IMR-90 (cell line): Measurements from ENCODE around the gene CAMTA1. TPM values are rescaled to one million over a fixed set of nuclear protein-coding genes. Genes with fewer than 3 reads are reported as not detected.

ENCODE experiments used
- ATAC-seq: fragments of 200-7000 bp; cut with Tn5 transposase; 2 replicates; pipeline ENCODE4 v1.9.1; 2020; ENCODE audit warnings: low read depth, mild to moderate bottlenecking, moderate library complexity
- BruUV-seq: library from RNA; stranded (reverse); fragments of 400-500 nt; replicated peaks from 2 replicates; lab custom pipeline; 2021; lab: Mats Ljungman, UMichigan
- CTCF ChIA-PET: fragments of 300-600 bp; formaldehyde crosslinking; extraction: SDS; loops from one replicate; lab custom pipeline; 2021; ENCODE audit warnings: antibody characterized with exemption; lab: Yijun Ruan, JAX
- POLR2A ChIA-PET: fragments of 300-600 bp; sonication (Branson Sonifier 250); formaldehyde crosslinking; loops from one replicate; lab custom pipeline; 2022; ENCODE audit warnings: antibody characterized with exemption; ENCODE audit not compliant: unreplicated experiment; lab: Charles Lee
- DNase-seq: peaks from one replicate; pipeline ENCODE4 v3.0.0; 2013
- H2AFZ ChIP-seq: replicated peaks from 2 replicates; pipeline ENCODE3; 2013; ENCODE audit warnings: low read length, mild to moderate bottlenecking; ENCODE audit not compliant: poor library complexity
- H2AK5ac ChIP-seq: 2 replicates; pipeline ENCODE4 v1.6.1; 2013; ENCODE audit warnings: low read depth, low read length, inconsistent platforms
- H2AK9ac ChIP-seq: replicated peaks from 2 replicates; pipeline ENCODE3; 2013; ENCODE audit warnings: mild to moderate bottlenecking, low read depth, low read length, moderate library complexity; ENCODE audit not compliant: poor library complexity
- H2BK120ac ChIP-seq: 2 replicates; pipeline ENCODE4 v1.6.1; 2013; ENCODE audit warnings: low read depth, low read length, inconsistent platforms
- H2BK15ac ChIP-seq: 3 replicates; pipeline ENCODE4 v1.6.1; 2013; ENCODE audit warnings: low read depth, low read length, inconsistent platforms
- H2BK20ac ChIP-seq: 2 replicates; pipeline ENCODE4 v1.6.1; 2013; ENCODE audit warnings: low read depth, mild to moderate bottlenecking, inconsistent platforms, low read length, moderate library complexity
- H2BK5ac ChIP-seq: 2 replicates; pipeline ENCODE4 v1.6.1; 2013; ENCODE audit warnings: mild to moderate bottlenecking, low read depth, low read length, inconsistent platforms; ENCODE audit not compliant: poor library complexity, severe bottlenecking
- H3K14ac ChIP-seq: replicated peaks from 2 replicates; pipeline ENCODE4 v1.6.1; 2013; ENCODE audit warnings: low read depth, low read length, inconsistent platforms
- H3K18ac ChIP-seq: 2 replicates; pipeline ENCODE4 v1.6.1; 2013; ENCODE audit warnings: low read depth, low read length, control low read depth
- H3K23ac ChIP-seq: 2 replicates; pipeline ENCODE4 v1.6.1; 2013; ENCODE audit warnings: low read depth, low read length, inconsistent platforms
- H3K27ac ChIP-seq: 2 replicates; pipeline ENCODE4 v1.5.1; 2013; ENCODE audit warnings: mild to moderate bottlenecking, control low read depth, low read length; ENCODE audit not compliant: insufficient read depth
- H3K27me3 ChIP-seq: 2 replicates; pipeline ENCODE4 v1.6.1; 2013; ENCODE audit warnings: low read length; ENCODE audit not compliant: control insufficient read depth, insufficient read depth
- H3K36me3 ChIP-seq: 2 replicates; pipeline ENCODE4 v1.6.1; 2013; ENCODE audit warnings: low read length, mixed read lengths; ENCODE audit not compliant: control insufficient read depth, insufficient read depth
- H3K4ac ChIP-seq: 2 replicates; pipeline ENCODE4 v1.6.1; 2013; ENCODE audit warnings: low read depth, low read length, inconsistent platforms
- H3K4me1 ChIP-seq: 2 replicates; pipeline ENCODE4 v1.6.1; 2013; ENCODE audit warnings: low read length, mixed read lengths; ENCODE audit not compliant: control insufficient read depth, insufficient read depth
- H3K4me2 ChIP-seq: 2 replicates; pipeline ENCODE4 v1.6.1; 2013; ENCODE audit warnings: low read depth, mild to moderate bottlenecking, control low read depth, low read length, moderate library complexity
- H3K4me3 ChIP-seq: 2 replicates; pipeline ENCODE4 v1.5.1; 2013; ENCODE audit warnings: low read depth, mild to moderate bottlenecking, control low read depth, low read length, moderate library complexity; ENCODE audit not compliant: insufficient read depth
- H3K56ac ChIP-seq: 2 replicates; pipeline ENCODE4 v1.6.1; 2013; ENCODE audit warnings: low read length, inconsistent platforms; ENCODE audit not compliant: insufficient read depth; ENCODE audit errors: extremely low read depth
- H3K79me1 ChIP-seq, 2 experiments: 2 replicates each; pipeline ENCODE4 v1.6.1; 2013; ENCODE audit warnings: low read length in 2 of 2, inconsistent platforms in 1 of 2, low read depth in 1 of 2
- H3K9ac ChIP-seq: 2 replicates; pipeline ENCODE4 v1.6.1; 2013; ENCODE audit warnings: low read depth, low read length, control low read depth
- H3K9me1 ChIP-seq: 2 replicates; pipeline ENCODE4 v1.6.1; 2013; ENCODE audit warnings: low read length, inconsistent platforms; ENCODE audit not compliant: insufficient read depth
- H3K9me3 ChIP-seq: 2 replicates; pipeline ENCODE4 v1.6.1; 2013; ENCODE audit warnings: low read length; ENCODE audit not compliant: control insufficient read depth, insufficient read depth
- H4K20me1 ChIP-seq: 2 replicates; pipeline ENCODE4 v1.6.1; 2013; ENCODE audit warnings: low read length, inconsistent platforms; ENCODE audit not compliant: insufficient read depth
- H4K5ac ChIP-seq: 2 replicates; pipeline ENCODE4 v1.6.1; 2013; ENCODE audit warnings: mild to moderate bottlenecking, low read depth, low read length, control low read depth
- H4K8ac ChIP-seq, 2 experiments: 2 replicates each; pipeline ENCODE4 v1.6.1; 2013; ENCODE audit warnings: low read depth in 2 of 2, low read length in 2 of 2, control low read depth in 1 of 2, inconsistent platforms in 1 of 2
- H4K91ac ChIP-seq: 2 replicates; pipeline ENCODE4 v1.6.1; 2013; ENCODE audit warnings: low read depth, low read length, inconsistent platforms; ENCODE audit not compliant: insufficient read depth
- CEBPB ChIP-seq: IDR thresholded peaks from 2 replicates; pipeline ENCODE4 v1.6.1; 2012; ENCODE audit warnings: low read depth, low read length, improper control_type of control experiment
- CHD1 ChIP-seq: IDR thresholded peaks from 2 replicates; pipeline ENCODE4 v1.6.1; 2012; ENCODE audit warnings: low read depth, low read length, improper control_type of control experiment
- CTCF ChIP-seq: conservative IDR thresholded peaks from 2 replicates; pipeline ENCODE4 v1.5.1; 2012; ENCODE audit warnings: mild to moderate bottlenecking, low read depth, low read length, improper control_type of control experiment
- ELK1 ChIP-seq: fragments of 150-350 bp; IDR thresholded peaks from 2 replicates; pipeline ENCODE4 v1.6.1; 2016; ENCODE audit warnings: low read depth, mild to moderate bottlenecking, low read length, moderate library complexity, borderline replicate concordance
- MAFK ChIP-seq: IDR thresholded peaks from 2 replicates; pipeline ENCODE4 v1.6.1; 2012; ENCODE audit warnings: low read depth, low read length, improper control_type of control experiment
- MXI1 ChIP-seq: IDR thresholded peaks from 2 replicates; pipeline ENCODE4 v1.6.1; 2012; ENCODE audit warnings: low read depth, mild to moderate bottlenecking, low read length, moderate library complexity, borderline replicate concordance
- NFE2L2 ChIP-seq: fragments of 150-350 bp; IDR thresholded peaks from 2 replicates; pipeline ENCODE4 v1.6.1; 2016; ENCODE audit warnings: low read depth, mild to moderate bottlenecking, low read length
- RAD21 ChIP-seq: IDR thresholded peaks from 2 replicates; pipeline ENCODE4 v1.6.1; 2012; ENCODE audit warnings: low read length, improper control_type of control experiment
- SMC3 ChIP-seq: fragments of 150-350 bp; IDR thresholded peaks from 2 replicates; pipeline ENCODE4 v1.6.1; 2016; ENCODE audit warnings: low read depth, mild to moderate bottlenecking, antibody characterized with exemption, low read length, moderate library complexity
- USF2 ChIP-seq: fragments of 150-350 bp; IDR thresholded peaks from 2 replicates; pipeline ENCODE4 v1.6.1; 2017; ENCODE audit warnings: mild to moderate bottlenecking, antibody characterized with exemption, low read length, low read depth
- WGBS, 2 experiments: methylation state at CpG; one replicate each; pipeline versions ENCODE4 v1.1.5 to v1.1.7; 2013; ENCODE audit warnings: missing lambda C conversion rate in 2 of 2; ENCODE audit not compliant: insufficient read length in 1 of 2; ENCODE audit errors: extremely low coverage in 2 of 2; 5-methylcytosine and 5-hydroxymethylcytosine counted together
- dilution Hi-C: fragments of 300-500 bp; cut with HindIII; formaldehyde crosslinking; loops from one replicate; pipeline ENCODE4 v1.14.3; 2018; ENCODE audit warnings: low sequenced_read_pairs; ENCODE audit not compliant: unreplicated experiment
- in situ Hi-C: fragments of 300-500 bp; cut with MboI; formaldehyde crosslinking; loops from 3 replicates; pipeline ENCODE4 v1.14.3; 2019; ENCODE audit warnings: low sequenced_read_pairs, inconsistent platforms, mixed read lengths
- intact Hi-C: fragments of 100-400 bp; cut with micrococcal nuclease; formaldehyde crosslinking; loops from 2 replicates; pipeline ENCODE4 v1.10.0; 2022
- polyA plus RNA-seq, 3 experiments: library from polyadenylated mRNA; depleted of rRNA; stranded (reverse); fragments of >200 nt; gene quantifications; 2 replicates each; pipeline ENCODE4 v1.2.3, GENCODE V29; 2012; ENCODE audit warnings: low replicate concordance in 1 of 3
- total RNA-seq: library from RNA; depleted of rRNA; stranded (reverse); fragments of >200 nt; gene quantifications from 2 replicates; pipeline ENCODE4 v1.2.3, GENCODE V29; 2012

The CAMTA1 gene
- total and polyA plus RNA-seq, 2 of the 4 experiments (the other 2 are of a cell fraction) = 35.5 to 74.3 TPM

- Histone ChIP-seq H3K4me1 (no peaks in the 10 kb centered on the region), H3K9me3 (peaks cover 3% of the 10 kb centered on the region; the same call in 1 of the 2 replicates), H3K18ac (no peak overlapping the region), H2AK5ac (no peak overlapping the region), H3K79me1 (no peaks in the 10 kb centered on the region), H2BK5ac (no peak overlapping the region), H2BK15ac (no peak overlapping the region), H2BK20ac (no peak overlapping the region), H2AK9ac (no peak overlapping the region), H3K9ac (no peak overlapping the region), H4K91ac (no peak overlapping the region), H3K14ac (no peak overlapping the region), H3K56ac (no peak overlapping the region), H3K36me3 (no peaks in the 10 kb centered on the region), H3K27ac (no peak overlapping the region), H3K4ac (no peak overlapping the region), H4K20me1 (no peaks in the 10 kb centered on the region), H4K5ac (no peak overlapping the region), H4K8ac (no peak overlapping the region), H3K23ac (no peak overlapping the region), H3K4me2 (no peak overlapping the region), H2AFZ (peak overlapping the region; percentile 19), H3K27me3 (peaks cover 9% of the 10 kb centered on the region), H2BK120ac (no peak overlapping the region), H3K9me1 (no peaks in the 10 kb centered on the region), H3K4me3 (no peak overlapping the region)
- CTCF ChIA-PET = no interaction called here
- intact Hi-C loops (no loop called here), dilution Hi-C loops (no loop called here), in situ Hi-C loops (no loop called here)
- no peak for ATAC-seq
- DNase-seq = no peak
- POLR2A ChIA-PET = no interaction called here
- BruUV-seq = no TSS peak
- TF ChIP-seq ELK1 = no peak
- TF ChIP-seq CTCF = no peak
- TF ChIP-seq USF2 = no peak
- no peak for TF ChIP-seq CEBPB
- no peak for TF ChIP-seq SMC3
- no peak for TF ChIP-seq CHD1
- TF ChIP-seq MXI1 = no peak
- TF ChIP-seq NFE2L2 = no peak
- no peak for TF ChIP-seq RAD21
- no peak for TF ChIP-seq MAFK
- WGBS, 2 experiments = 100% methylated on average over 3 of the region's 4 CpGs; no CpG with 5 or more reads in 1 of the 2 experiments
These were observed 797.3 kb downstream of the CAMTA1 start for GRCh38 chr1:7582460-7582972.
